Fibroblast of lung (primary cell): ENCODE results near the gene SH3GL2.

Source experiments
- CTCF ChIP-seq, 2 donors: IDR thresholded peaks in 1 of 2; conservative IDR thresholded peaks in 1 of 2; 1 replicate in 1 of 2; 2 replicates in 1 of 2; pipeline ENCODE4 v1.5.1; 2011 to 2012; ENCODE audit warnings: low read length in 2 of 2, control low read depth in 1 of 2, inconsistent platforms in 1 of 2, low read depth in 1 of 2, mild to moderate bottlenecking in 1 of 2
- EZH2 ChIP-seq: IDR thresholded peaks from 2 replicates; pipeline ENCODE4 v1.5.1; 2012; ENCODE audit warnings: low read length, control low read depth, mild to moderate bottlenecking; ENCODE audit errors: missing control alignments

- TF ChIP-seq CTCF (conservative IDR thresholded peaks at IDR 0.05 in 1 of 2, IDR thresholded peaks at IDR 0.05 in 1 of 2; ENCODE audit: low read depth in 1 of 2, low read length in 2 of 2), result no peak
- no peak for TF ChIP-seq EZH2
Measured at GRCh38 chr9:17625644-17626388, 47.0 kb downstream of the SH3GL2 start.
